Gastrocnemius medialis (tissue), 4 donors: ENCODE data around the gene SCLT1. TPM values are rescaled to one million over a fixed set of nuclear protein-coding genes. Genes with fewer than 3 reads are reported as not detected.

Source experiments
- ATAC-seq, 2 donors: fragments of 150-250 bp; one replicate each; pipeline ENCODE4 v1.9.1; 2016
- DNase-seq, 2 donors: peaks; one replicate each; pipeline ENCODE4 v3.0.0-alpha.2; 2019
- H3K27ac ChIP-seq, 4 donors: fragments of 200-600 bp; sonication (generic); 1 replicate in 1 of 4; 2 replicates in 3 of 4; pipeline ENCODE4 v1.5.1; 2016 to 2018; ENCODE audit warnings: mild to moderate bottlenecking in 2 of 4, moderate library complexity in 1 of 4
- H3K27me3 ChIP-seq, 3 donors: fragments of 200-600 bp; sonication (generic) in 2 of 3; 1 replicate in 1 of 3; 2 replicates in 2 of 3; pipeline versions ENCODE4 v1.5.1 to v1.6.0; 2016 to 2019; ENCODE audit warnings: mild to moderate bottlenecking in 1 of 3, moderate library complexity in 1 of 3
- H3K36me3 ChIP-seq, 2 donors: fragments of 200-600 bp; sonication (generic) in 1 of 2; one replicate each; pipeline ENCODE4 v1.5.1; 2017 to 2018
- H3K4me1 ChIP-seq, 2 donors: fragments of 200-600 bp; sonication (generic) in 1 of 2; one replicate each; pipeline ENCODE4 v1.5.1; 2016 to 2017; ENCODE audit warnings: mild to moderate bottlenecking in 2 of 2
- H3K4me3 ChIP-seq, 4 donors: fragments of 200-600 bp; sonication (generic) in 3 of 4; 1 replicate in 1 of 4; 2 replicates in 3 of 4; pipeline ENCODE4 v1.5.1; 2016 to 2019; ENCODE audit warnings: mild to moderate bottlenecking in 2 of 4
- H3K9me3 ChIP-seq, 3 donors: fragments of 200-600 bp; sonication (generic) in 2 of 3; 1 replicate in 1 of 3; 2 replicates in 2 of 3; pipeline ENCODE4 v1.5.1; 2016 to 2019
- CTCF ChIP-seq, 5 experiments: fragments of 450-650 bp in 3 of 5; fragments of 200-600 bp in 2 of 5; sonication (generic) in 2 of 5; IDR thresholded peaks in 4 of 5; conservative IDR thresholded peaks in 1 of 5; 1 replicate in 4 of 5; 2 replicates in 1 of 5; pipeline ENCODE4 v1.5.1; 2016 to 2019; ENCODE audit warnings: antibody characterized with exemption in 5 of 5, mild to moderate bottlenecking in 3 of 5, moderate library complexity in 3 of 5
- POLR2A ChIP-seq, 2 donors: fragments of 450-650 bp; IDR thresholded peaks; one replicate each; pipeline ENCODE4 v1.6.1; 2017; ENCODE audit warnings: antibody characterized with exemption in 2 of 2, mild to moderate bottlenecking in 2 of 2, moderate library complexity in 2 of 2
- in situ Hi-C, 4 donors: fragments of 200-750 bp; cut with MboI; loops; one replicate each; pipeline versions ENCODE4 v1.15.0 to v1.8.0; 2017; ENCODE audit warnings: low sequenced_read_pairs in 4 of 4
- intact Hi-C: fragments of 100-400 bp; cut with DNase I; formaldehyde crosslinking; loops from one replicate; pipeline ENCODE4 v1.15.1; 2023; ENCODE audit warnings: low total_unique reads
- total RNA-seq, 4 donors: library from RNA; depleted of rRNA; stranded (reverse); fragments of >200 nt; gene quantifications; one replicate each; pipeline versions ENCODE4 v1.1.0 to v1.2.3, GENCODE V29; 2016

The SCLT1 gene
- total RNA-seq, 4 donors from 2014 or later: 1.0 to 4.1 (median 1.8) TPM

- Histone ChIP-seq H3K36me3 (no peaks in the 10 kb centered on the region), H3K27ac (no peak overlapping the region), H3K4me3 (no peak overlapping the region), H3K27me3 (no peaks in the 10 kb centered on the region), H3K4me1 (no peaks in the 10 kb centered on the region), H3K9me3 (no peaks in the 10 kb centered on the region)
- ATAC-seq: no peak
- intact Hi-C loops (no loop called here), in situ Hi-C loops (no loop called here)
- no peak for DNase-seq
- TF ChIP-seq CTCF (IDR thresholded peaks at IDR 0.05 in 4 of 5, conservative IDR thresholded peaks at IDR 0.05 in 1 of 5) (no peak), POLR2A (IDR thresholded peaks at IDR 0.05) (no peak)
Measured at GRCh38 chr4:128957459-128957858, 135.9 kb downstream of the SCLT1 start.

- no peaks in the 10 kb centered on the region for H3K27me3 ChIP-seq
- no peaks in the 10 kb centered on the region for H3K36me3 ChIP-seq
- H3K4me1 ChIP-seq: no peaks in the 10 kb centered on the region
- H3K27ac ChIP-seq: no peak overlapping the region
- no peak for TF ChIP-seq POLR2A (IDR thresholded peaks at IDR 0.05)
- no peak for TF ChIP-seq CTCF (IDR thresholded peaks at IDR 0.05 in 4 of 5, conservative IDR thresholded peaks at IDR 0.05 in 1 of 5)
- ATAC-seq (no peak), DNase-seq (no peak)
- H3K9me3 ChIP-seq: no peaks in the 10 kb centered on the region
- intact Hi-C loops: no loop called here
- in situ Hi-C loops: no loop called here
- H3K4me3 ChIP-seq: no peak overlapping the region
Measured at GRCh38 chr4:128955751-128956150, 137.6 kb downstream of the SCLT1 start.

GRCh38 chr4:128954941-128955340 lies 138.4 kb downstream of the SCLT1 start:
- H3K4me3 ChIP-seq: no peak overlapping the region
- no peaks in the 10 kb centered on the region for H3K27me3 ChIP-seq
- DNase-seq: no peak
- H3K4me1 ChIP-seq: no peaks in the 10 kb centered on the region
- ATAC-seq: no peak
- H3K27ac ChIP-seq: no peak overlapping the region
- no peaks in the 10 kb centered on the region for H3K9me3 ChIP-seq
- in situ Hi-C loops (no loop called here), intact Hi-C loops (no loop called here)
- TF ChIP-seq CTCF (IDR thresholded peaks at IDR 0.05 in 4 of 5, conservative IDR thresholded peaks at IDR 0.05 in 1 of 5) (no peak), POLR2A (IDR thresholded peaks at IDR 0.05) (no peak)
- no peaks in the 10 kb centered on the region for H3K36me3 ChIP-seq

GRCh38 chr4:128951316-128951715 lies 142.0 kb downstream of the SCLT1 start:
- in situ Hi-C loops (no loop called here), intact Hi-C loops (no loop called here)
- DNase-seq: no peak
- no peaks in the 10 kb centered on the region for H3K27me3 ChIP-seq
- TF ChIP-seq POLR2A (IDR thresholded peaks at IDR 0.05): no peak
- no peak overlapping the region for H3K27ac ChIP-seq
- no peak overlapping the region for H3K4me3 ChIP-seq
- no peaks in the 10 kb centered on the region for H3K9me3 ChIP-seq
- H3K4me1 ChIP-seq: no peaks in the 10 kb centered on the region
- ATAC-seq: no peak
- no peaks in the 10 kb centered on the region for H3K36me3 ChIP-seq

GRCh38 chr4:128950796-128951195 lies 142.5 kb downstream of the SCLT1 start:
- intact Hi-C loops (no loop called here), in situ Hi-C loops (no loop called here)
- H3K27me3 ChIP-seq: no peaks in the 10 kb centered on the region

More at GRCh38 chr4:128950796-128951195, 142.5 kb downstream of the SCLT1 start:
- no peak for DNase-seq
- Histone ChIP-seq H3K36me3 (no peaks in the 10 kb centered on the region), H3K27ac (no peak overlapping the region), H3K4me3 (no peak overlapping the region), H3K4me1 (no peaks in the 10 kb centered on the region), H3K9me3 (no peaks in the 10 kb centered on the region)
- TF ChIP-seq CTCF (IDR thresholded peaks at IDR 0.05 in 4 of 5, conservative IDR thresholded peaks at IDR 0.05 in 1 of 5): no peak
- TF ChIP-seq POLR2A (IDR thresholded peaks at IDR 0.05): no peak
- ATAC-seq: no peak
